ENCODE measurements around the gene WNT3. TPM values are rescaled to one million over a fixed set of nuclear protein-coding genes. Genes with fewer than 3 reads are reported as not detected.

The WNT3 gene
- polyA plus RNA-seq, 1 donor, result 2.4 TPM

DNA sequence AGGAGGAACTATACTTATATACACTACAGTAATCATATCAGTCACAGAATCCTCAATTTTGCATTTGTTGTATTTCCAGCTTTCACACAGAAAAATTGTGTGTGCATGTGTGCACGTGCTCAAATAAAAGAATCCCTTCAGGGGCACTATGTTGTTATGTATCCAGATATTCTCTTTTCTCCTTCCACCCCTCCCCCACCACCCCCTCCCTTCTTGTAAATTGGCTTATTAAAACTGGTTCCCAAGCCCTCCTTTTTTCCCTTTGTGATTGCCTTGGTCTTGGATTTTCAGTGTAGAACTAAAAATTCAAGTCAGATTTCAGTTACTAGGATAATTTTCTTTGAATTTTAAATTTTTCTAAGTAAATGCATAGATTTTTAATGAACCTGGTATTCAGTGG is 86.3 kb downstream of the WNT3 start:
- DNase-seq (ENCODE audit: low read depth), result no peak

DNA sequence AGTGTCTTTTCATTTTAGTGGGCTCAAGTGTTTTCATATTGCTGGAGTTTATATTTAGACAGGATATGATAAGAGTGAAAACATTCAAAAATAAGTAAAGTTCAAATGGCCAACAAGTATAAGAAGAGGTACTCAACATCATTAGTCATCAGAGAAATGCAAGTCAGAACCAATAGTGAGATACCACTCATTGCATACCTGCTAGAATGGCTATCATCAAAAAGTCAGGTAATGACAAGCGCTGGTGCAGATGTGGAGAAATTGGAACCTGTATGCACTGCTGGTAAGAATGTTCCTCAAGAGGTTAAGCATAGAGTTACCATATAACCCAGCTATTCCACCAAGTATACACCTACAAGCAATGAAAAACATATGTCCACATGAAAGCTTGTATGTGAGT is 87.8 kb downstream of the WNT3 start:
- no peak for DNase-seq (ENCODE audit: low read depth)

DNA sequence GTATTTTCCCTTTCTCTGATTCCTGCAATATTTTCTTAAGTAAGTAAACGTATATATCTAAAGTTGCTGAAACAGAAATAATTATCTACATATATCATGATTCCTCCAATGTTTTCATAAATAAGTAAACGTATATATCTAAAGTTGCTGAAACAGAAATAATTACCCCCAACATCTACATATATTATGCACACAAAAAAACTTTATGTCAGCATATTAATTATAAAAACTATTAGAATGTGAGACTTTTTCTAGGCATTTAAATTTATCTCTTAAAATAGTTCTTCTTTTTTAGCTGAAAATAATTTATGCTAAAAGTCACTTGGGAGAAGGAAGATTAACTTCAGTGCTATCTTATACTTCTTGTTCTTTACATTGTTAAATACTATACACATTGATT is 88.5 kb downstream of the WNT3 start:
- DNase-seq (ENCODE audit: low read depth), result no peak

DNA sequence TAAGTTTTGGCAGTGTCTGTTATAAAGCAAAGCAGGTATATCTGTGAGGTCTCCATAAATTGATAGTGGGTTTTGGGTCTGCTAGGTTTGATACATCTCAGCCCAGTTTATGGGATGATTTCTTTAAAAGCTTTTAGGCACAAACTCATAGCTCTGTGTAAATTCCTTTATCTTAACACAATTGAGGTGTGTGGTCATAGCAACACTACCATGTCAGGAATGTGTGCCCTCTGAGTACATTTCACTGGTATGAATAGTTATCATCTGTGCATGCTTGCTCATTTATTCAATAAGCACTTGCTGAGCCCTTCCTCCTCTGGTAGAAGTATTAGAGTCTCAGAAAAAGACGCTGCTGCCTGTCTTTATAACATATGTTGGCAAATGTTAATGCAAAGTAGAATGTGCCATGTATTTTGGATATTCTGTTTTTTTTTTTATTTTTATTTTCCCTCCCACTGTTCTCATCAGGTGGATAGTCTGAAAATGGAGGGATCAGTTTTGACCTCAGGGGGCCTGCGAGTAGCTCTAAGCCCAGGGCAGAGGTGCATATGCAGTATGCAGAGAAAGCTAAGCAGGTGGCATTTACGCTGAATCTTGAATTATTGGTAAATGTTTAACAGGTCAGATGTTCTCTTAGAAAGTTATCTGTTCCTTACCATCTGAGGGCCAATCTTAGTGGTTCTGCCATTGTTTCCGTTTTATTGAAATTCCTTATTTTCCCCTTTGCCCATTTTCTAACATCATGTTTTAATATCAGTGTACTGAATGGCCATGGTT is 90.7 kb downstream of the WNT3 start:
- DNase-seq (ENCODE audit: low read depth), result no peak

DNA sequence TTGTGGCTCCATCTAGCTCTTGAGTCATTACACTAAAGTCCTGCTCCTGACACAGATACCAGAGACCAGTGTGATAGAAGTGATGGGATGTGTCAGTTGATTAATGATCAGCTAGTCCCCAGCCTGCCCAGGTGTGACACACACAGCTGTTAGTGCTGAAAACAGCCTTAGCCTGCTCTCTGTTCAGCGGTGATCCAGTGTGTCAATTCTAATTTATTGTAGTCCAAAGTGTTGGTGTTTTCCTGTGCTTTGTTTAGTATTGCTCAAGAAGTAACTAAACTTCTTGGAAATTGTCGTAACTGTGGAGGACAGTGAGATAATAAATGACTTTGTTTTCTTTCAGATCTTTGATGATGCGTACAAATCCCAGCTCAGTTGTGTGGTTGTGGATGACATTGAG is 92.3 kb downstream of the WNT3 start:
- DNase-seq (ENCODE audit: low read depth), result no peak

DNA sequence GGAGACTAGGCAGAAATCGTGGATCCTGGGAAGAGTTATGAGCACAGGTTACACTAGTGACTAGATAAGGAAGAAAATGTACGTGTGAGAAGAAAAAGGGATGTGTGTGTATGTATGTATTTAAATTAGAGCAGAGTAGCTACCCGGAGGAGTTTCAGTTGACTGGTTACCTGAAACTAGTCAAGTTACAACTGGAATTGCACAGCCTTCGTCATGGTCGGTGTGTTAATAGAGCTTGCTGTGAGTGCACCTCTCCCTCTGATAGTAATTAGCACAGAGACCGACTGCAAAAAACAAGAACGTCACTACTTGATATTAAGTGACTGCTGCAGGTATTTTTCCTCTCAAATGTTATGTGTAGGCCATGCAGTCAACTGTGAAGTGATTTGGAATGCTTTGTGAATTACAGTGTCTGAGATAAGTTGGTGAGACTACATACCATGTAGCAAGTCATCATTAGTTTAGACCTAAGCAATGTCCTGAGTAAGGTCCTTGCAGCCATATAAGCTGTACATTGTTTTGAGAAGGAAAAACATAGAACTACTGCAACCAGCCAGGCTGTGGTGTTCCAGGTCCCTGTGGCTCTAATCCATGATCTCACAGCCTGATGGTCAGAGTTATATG is 95.7 kb downstream of the WNT3 start:
- no peak for DNase-seq (ENCODE audit: low read depth)

DNA sequence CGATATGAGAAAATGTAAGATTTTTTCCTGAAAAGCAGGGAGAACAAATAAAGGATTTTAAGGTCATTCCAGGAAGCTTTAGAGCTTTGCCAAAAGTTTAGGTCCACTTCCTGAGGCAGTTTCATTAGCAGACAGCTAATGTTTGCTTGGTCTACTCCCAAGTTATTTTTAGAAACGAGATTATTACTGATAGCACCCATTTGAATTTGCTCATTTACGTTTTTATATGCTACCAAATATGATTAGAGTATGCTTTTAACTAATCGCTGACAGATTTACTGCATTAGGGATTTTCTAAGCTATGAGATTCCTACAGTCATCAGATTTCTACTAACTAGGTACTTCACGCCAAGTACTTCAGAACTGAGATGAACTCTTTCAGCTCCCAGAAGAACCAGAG is 98.1 kb downstream of the WNT3 start:
- DNase-seq (ENCODE audit: low read depth), result no peak

DNA sequence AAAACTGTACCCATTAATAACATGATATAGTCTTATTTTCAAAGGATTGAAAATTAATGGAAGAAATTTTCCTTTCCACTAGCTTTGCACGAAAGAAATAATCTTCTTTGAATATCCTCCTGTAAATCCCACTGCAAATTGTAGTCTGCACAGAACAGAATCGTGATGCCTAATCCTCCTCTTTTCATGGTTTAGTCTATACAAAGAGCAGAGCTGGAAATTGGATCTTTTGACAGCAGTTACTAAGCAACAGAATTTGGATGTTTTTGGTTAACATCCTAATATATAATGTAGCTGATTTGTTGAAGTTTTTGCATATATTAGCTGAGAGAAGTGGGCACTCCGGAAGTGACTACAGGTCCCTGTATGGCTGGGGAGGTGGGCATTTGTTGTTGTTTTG is 98.6 kb downstream of the WNT3 start:
- DNase-seq (ENCODE audit: low read depth), result no peak

DNA sequence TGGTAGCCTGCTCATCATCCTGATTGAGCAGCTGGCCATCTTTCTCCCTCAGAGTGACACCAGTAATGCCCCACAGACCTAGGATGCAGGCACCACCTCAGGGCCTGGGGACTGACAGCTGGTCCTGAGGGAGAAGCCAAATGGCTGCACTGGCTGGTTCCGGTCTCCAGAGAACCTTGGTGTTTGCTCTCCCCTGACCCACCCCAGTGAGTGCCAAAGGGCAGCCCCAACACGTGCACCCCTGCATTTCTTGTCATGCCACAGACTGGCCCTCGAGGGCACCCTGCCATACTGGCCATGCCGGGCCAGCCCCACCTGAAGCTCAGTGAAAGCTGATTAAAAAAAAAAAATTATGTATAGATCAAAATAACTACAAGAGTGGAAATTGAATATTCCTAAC is 100.5 kb downstream of the WNT3 start:
- no peak for DNase-seq (ENCODE audit: low read depth)

Other genes starting within 250 kb of the WNT3 start
- gene ARL17A, start 239.0 kb downstream of the WNT3 start, polyA plus RNA-seq (ENCODE audit: insufficient read length), result 15.6 TPM
- 16.9 TPM for gene NSF, start 228.0 kb downstream of the WNT3 start, polyA plus RNA-seq (ENCODE audit: insufficient read length)
- 0.06 TPM for gene WNT9B, start 32.9 kb upstream of the WNT3 start, polyA plus RNA-seq (ENCODE audit: insufficient read length)
- 29.1 TPM for gene GOSR2, start 104.5 kb upstream of the WNT3 start, polyA plus RNA-seq (ENCODE audit: insufficient read length)
- 0.42 TPM for gene RPRML, start 160.6 kb upstream of the WNT3 start, polyA plus RNA-seq (ENCODE audit: insufficient read length)